ENCODE measurements around the gene OR4S2. TPM values are rescaled to one million over a fixed set of nuclear protein-coding genes. Genes with fewer than 3 reads are reported as not detected.

OR4S2 gene
- total RNA-seq, 4 donors from 2014 or later: not detected

- TF ChIP-seq CTCF (IDR thresholded peaks at IDR 0.05): no peak
- DNase-seq (ENCODE audit: low spot score) (no peak), ATAC-seq (ENCODE audit: low FRiP score) (no peak)
Observed at GRCh38 chr11:55658608-55659007, 10.5 kb downstream of the OR4S2 start.

GRCh38 chr11:55661901-55662300, 13.8 kb downstream of the OR4S2 start, which contains the start of gene OR4C6:
OR4C6 (plus strand) TSS chr11:55662201; CDS start chr11:55665167, 2,966 bp downstream.
- no peak for DNase-seq (ENCODE audit: low spot score)
- TF ChIP-seq CTCF (IDR thresholded peaks at IDR 0.05): no peak

GRCh38 chr11:55669376-55669775, 21.2 kb downstream of the OR4S2 start:
- ATAC-seq (ENCODE audit: low FRiP score) (no peak), DNase-seq (ENCODE audit: low spot score) (no peak)
- no peak for TF ChIP-seq CTCF (IDR thresholded peaks at IDR 0.05)

More at GRCh38 chr11:55661901-55662300, 13.8 kb downstream of the OR4S2 start, which contains the start of gene OR4C6:
- ATAC-seq (ENCODE audit: low FRiP score): no peak

GRCh38 chr11:55673860-55674259, 25.7 kb downstream of the OR4S2 start:
- no peak for TF ChIP-seq CTCF (IDR thresholded peaks at IDR 0.05)
- DNase-seq (ENCODE audit: low spot score) (no peak), ATAC-seq (ENCODE audit: low FRiP score) (no peak)

- no peak for ATAC-seq (ENCODE audit: low FRiP score)
- TF ChIP-seq CTCF (IDR thresholded peaks at IDR 0.05): no peak
Observed at GRCh38 chr11:55697817-55698216, 49.7 kb downstream of the OR4S2 start.

GRCh38 chr11:55701429-55701828, 53.3 kb downstream of the OR4S2 start:
- no peak for DNase-seq (ENCODE audit: low spot score)
- TF ChIP-seq CTCF (IDR thresholded peaks at IDR 0.05): no peak
- no peak for ATAC-seq (ENCODE audit: low FRiP score)

More at GRCh38 chr11:55697817-55698216, 49.7 kb downstream of the OR4S2 start:
- no peak for DNase-seq (ENCODE audit: low spot score)

Other genes starting within 250 kb of the OR4S2 start
- gene OR4C15, start 93.9 kb upstream of the OR4S2 start, total RNA-seq: not detected
- not detected for gene OR4C16, start 76.2 kb upstream of the OR4S2 start, total RNA-seq
- gene OR4C11, start 40.7 kb upstream of the OR4S2 start, total RNA-seq: not detected
- not detected for gene OR4P4, start 13.2 kb upstream of the OR4S2 start, total RNA-seq
- gene OR4C6, start 13.9 kb downstream of the OR4S2 start, total RNA-seq: not detected
- gene OR5D13, start 125.1 kb downstream of the OR4S2 start, total RNA-seq: not detected
- gene OR5D14, start 147.2 kb downstream of the OR4S2 start, total RNA-seq: not detected
- not detected for gene OR5L1, start 163.0 kb downstream of the OR4S2 start, total RNA-seq
- not detected for gene OR5D18, start 171.3 kb downstream of the OR4S2 start, total RNA-seq
- gene OR5L2, start 178.9 kb downstream of the OR4S2 start, total RNA-seq: not detected
- gene OR5D16, start 190.4 kb downstream of the OR4S2 start, total RNA-seq: not detected
- not detected for gene TRIM51, start 235.0 kb downstream of the OR4S2 start, total RNA-seq